WTC11 (cell line): ENCODE data around the gene OSBPL9. TPM values are rescaled to one million over a fixed set of nuclear protein-coding genes. Genes with fewer than 3 reads are reported as not detected.

Source experiments
- ATAC-seq: fragments of 200-7000 bp; cut with Tn5 transposase; 2 replicates; pipeline ENCODE4 v1.10.0; 2021; ENCODE audit warnings: mild to moderate bottlenecking, moderate library complexity
- CTCF ChIA-PET: fragments of 300-600 bp; sonication (Branson Sonifier 250); formaldehyde crosslinking; loops from one replicate; lab custom pipeline; 2021; ENCODE audit warnings: antibody characterized with exemption; lab: Charles Lee
- POLR2A ChIA-PET: fragments of 350-600 bp; sonication (Branson Sonifier 250); formaldehyde crosslinking; loops from one replicate; lab custom pipeline; 2021; ENCODE audit warnings: antibody characterized with exemption; lab: Charles Lee
- DNase-seq: peaks from one replicate; pipeline ENCODE4 v3.0.0; 2021; ENCODE audit warnings: low spot score
- H3K27ac Mint-ChIP-seq: 2 replicates; pipeline ENCODE4 v1.8.0; 2021; ENCODE audit warnings: mixed read lengths
- H3K27me3 Mint-ChIP-seq: 2 replicates; pipeline ENCODE4 v1.8.0; 2021; ENCODE audit warnings: low read depth, mild to moderate bottlenecking, moderate library complexity, mixed read lengths
- H3K36me3 Mint-ChIP-seq: 2 replicates; pipeline ENCODE4 v1.8.0; 2021; ENCODE audit warnings: mixed read lengths
- H3K4me1 Mint-ChIP-seq: 2 replicates; pipeline ENCODE4 v1.8.0; 2022; ENCODE audit warnings: mixed read lengths
- H3K4me3 Mint-ChIP-seq: 2 replicates; pipeline ENCODE4 v1.8.0; 2021; ENCODE audit warnings: mild to moderate bottlenecking, moderate library complexity, mixed read lengths
- H3K9me3 Mint-ChIP-seq: 2 replicates; pipeline ENCODE4 v1.8.0; 2021; ENCODE audit warnings: mixed read lengths
- ARID4B ChIP-seq: sonication (generic); formaldehyde crosslinking; IDR thresholded peaks from 2 replicates; pipeline ENCODE4 v1.8.0; 2023; ENCODE audit warnings: missing genetic modification reagents, mild to moderate bottlenecking, borderline replicate concordance
- CBFB ChIP-seq: sonication (generic); formaldehyde crosslinking; IDR thresholded peaks from 2 replicates; pipeline ENCODE4 v1.8.1; 2022; ENCODE audit warnings: mild to moderate bottlenecking, low read depth, missing genetic modification reagents
- CREM ChIP-seq: sonication (generic); formaldehyde crosslinking; IDR thresholded peaks from 2 replicates; pipeline ENCODE4 v1.8.1; 2022; ENCODE audit warnings: mild to moderate bottlenecking, missing genetic modification reagents, moderate library complexity
- ELF4 ChIP-seq: sonication (generic); formaldehyde crosslinking; IDR thresholded peaks from 2 replicates; pipeline ENCODE4 v1.8.1; 2022; ENCODE audit warnings: low read depth, mild to moderate bottlenecking, moderate library complexity, missing genetic modification reagents
- EMX1 ChIP-seq: fragments of 250-450 bp; sonication (Bioruptor Pico); IDR thresholded peaks from 2 replicates; pipeline ENCODE4 v1.8.0; 2021; ENCODE audit warnings: mild to moderate bottlenecking
- FOXP1 ChIP-seq: sonication (generic); formaldehyde crosslinking; IDR thresholded peaks from 2 replicates; pipeline ENCODE4 v1.8.0; 2022; ENCODE audit warnings: missing genetic modification reagents, mild to moderate bottlenecking, moderate library complexity, borderline replicate concordance
- GABPB1 ChIP-seq: sonication (generic); formaldehyde crosslinking; IDR thresholded peaks from 2 replicates; pipeline ENCODE4 v1.8.1; 2023; ENCODE audit warnings: mild to moderate bottlenecking, missing genetic modification reagents
- GTF2I ChIP-seq: fragments of 250-450 bp; sonication (Bioruptor Pico); conservative IDR thresholded peaks from 2 replicates; pipeline ENCODE4 v1.4.0; 2021; ENCODE audit warnings: mild to moderate bottlenecking
- KAT7 ChIP-seq: sonication (generic); formaldehyde crosslinking; IDR thresholded peaks from 2 replicates; pipeline ENCODE4 v1.8.1; 2023; ENCODE audit warnings: missing genetic modification reagents, mild to moderate bottlenecking, borderline replicate concordance
- NFYB ChIP-seq: sonication (generic); formaldehyde crosslinking; conservative IDR thresholded peaks from 2 replicates; pipeline ENCODE4 v1.8.0; 2022; ENCODE audit warnings: low read depth, missing genetic modification reagents
- RELA ChIP-seq: sonication (generic); formaldehyde crosslinking; IDR thresholded peaks from 2 replicates; pipeline ENCODE4 v1.8.1; 2022; ENCODE audit warnings: missing genetic modification reagents, mild to moderate bottlenecking, borderline replicate concordance
- SOX15 ChIP-seq: fragments of 250-450 bp; sonication (Bioruptor Pico); IDR thresholded peaks from 2 replicates; pipeline ENCODE4 v1.9.0; 2021; ENCODE audit warnings: mild to moderate bottlenecking
- STAT6 ChIP-seq: sonication (generic); formaldehyde crosslinking; conservative IDR thresholded peaks from 2 replicates; pipeline ENCODE4 v1.8.1; 2023; ENCODE audit warnings: mild to moderate bottlenecking, low read depth, missing genetic modification reagents, moderate library complexity
- TEAD4 ChIP-seq: sonication (generic); formaldehyde crosslinking; IDR thresholded peaks from 2 replicates; pipeline ENCODE4 v1.8.0; 2022; ENCODE audit warnings: mild to moderate bottlenecking, missing genetic modification reagents
- ZBTB21 ChIP-seq: sonication (generic); formaldehyde crosslinking; IDR thresholded peaks from 2 replicates; pipeline ENCODE4 v1.8.1; 2023; ENCODE audit warnings: mild to moderate bottlenecking, missing genetic modification reagents, borderline replicate concordance
- ZNF396 ChIP-seq: fragments of 250-450 bp; sonication (Bioruptor Pico); IDR thresholded peaks from 2 replicates; pipeline ENCODE4 v1.8.0; 2021; ENCODE audit warnings: mild to moderate bottlenecking, moderate library complexity, borderline replicate concordance
- ZSCAN18 ChIP-seq: fragments of 250-450 bp; sonication (Bioruptor Pico); IDR thresholded peaks from 2 replicates; pipeline ENCODE4 v2.1.2; 2022; ENCODE audit warnings: mild to moderate bottlenecking, moderate library complexity
- total RNA-seq: library from RNA; stranded (reverse); gene quantifications from 3 replicates; pipeline ENCODE4 v1.2.3, GENCODE V29; 2021
- TF ChIP-seq, protein P1 (sequence below): sonication (generic); formaldehyde crosslinking; IDR thresholded peaks from 2 replicates; pipeline ENCODE4 v1.8.1; 2023; ENCODE audit warnings: mild to moderate bottlenecking, missing genetic modification reagents, moderate library complexity
- TF ChIP-seq, protein P2 (sequence below): sonication (generic); formaldehyde crosslinking; IDR thresholded peaks from 2 replicates; pipeline ENCODE4 v1.8.1; 2022; ENCODE audit warnings: missing genetic modification reagents, borderline replicate concordance

OSBPL9 gene
- total RNA-seq, 1 experiment from 2014 or later, result 55.6 TPM

DNA sequence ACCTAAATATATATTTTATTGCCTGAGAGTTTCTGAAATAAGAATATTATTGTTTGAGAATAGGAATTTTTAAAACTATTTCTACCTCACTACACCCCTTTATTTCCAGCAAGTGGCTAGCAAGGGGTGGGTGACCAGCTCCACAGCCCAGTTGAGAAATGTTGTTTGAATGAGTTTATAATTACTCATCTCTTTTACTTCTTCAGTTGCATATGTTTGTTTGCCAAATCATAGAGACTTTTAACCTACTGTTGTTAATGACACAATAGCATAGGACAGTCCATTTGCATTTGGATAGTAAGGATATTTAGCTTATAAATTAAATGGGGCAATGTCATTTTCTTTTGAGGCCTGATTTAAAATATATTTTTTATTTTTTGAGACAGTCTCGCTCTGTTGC lies 133.8 kb downstream of the OSBPL9 start:
- no peaks in the 10 kb centered on the region for H3K9me3 Mint-ChIP-seq
- no peak for ATAC-seq
- POLR2A ChIA-PET, result no interaction called here

GRCh38 chr1:51752073-51752948 lies 135.4 kb downstream of the OSBPL9 start:
- Mint-ChIP-seq H3K36me3 (peaks cover 11% of the 10 kb centered on the region), H3K27me3 (no peaks in the 10 kb centered on the region), H3K9me3 (no peaks in the 10 kb centered on the region), H3K4me3 (no peak overlapping the region), H3K4me1 (no peaks in the 10 kb centered on the region), H3K27ac (no peak overlapping the region)
- POLR2A ChIA-PET, result no interaction called here
- DNase-seq (no peak), ATAC-seq (peak; percentile 38; the same call in 1 of the 2 replicates)
- TF ChIP-seq ELF4 (CRISPR knock-in tag) (no peak), FOXP1 (no peak), EMX1 (CRISPR knock-in tag) (no peak), CREM (CRISPR knock-in tag) (no peak), SOX15 (CRISPR knock-in tag) (no peak), TEAD4 (CRISPR knock-in tag) (no peak)
- CTCF ChIA-PET, result interaction anchor here (0.6 to 1.6 kb wide), 3 partner anchors 10 to 17 kb away, joined by 3 to 7 read pairs (median 6); no protein-coding TSS in a partner anchor

More for the DNA sequence above, 133.8 kb downstream of the OSBPL9 start:
- CTCF ChIA-PET, result interaction anchor here (1.6 kb wide), 2 partner anchors 17 to 19 kb away, joined by 6 to 7 read pairs; no protein-coding TSS in a partner anchor
- no peak overlapping the region for H3K27ac Mint-ChIP-seq
- DNase-seq, result no peak
- no peak overlapping the region for H3K4me3 Mint-ChIP-seq
- H3K36me3 Mint-ChIP-seq, result peaks cover 21% of the 10 kb centered on the region
- no peak for TF ChIP-seq ARID4B (CRISPR knock-in tag)
- TF ChIP-seq KAT7 (CRISPR knock-in tag), result no peak
- TF ChIP-seq, protein P1, sequence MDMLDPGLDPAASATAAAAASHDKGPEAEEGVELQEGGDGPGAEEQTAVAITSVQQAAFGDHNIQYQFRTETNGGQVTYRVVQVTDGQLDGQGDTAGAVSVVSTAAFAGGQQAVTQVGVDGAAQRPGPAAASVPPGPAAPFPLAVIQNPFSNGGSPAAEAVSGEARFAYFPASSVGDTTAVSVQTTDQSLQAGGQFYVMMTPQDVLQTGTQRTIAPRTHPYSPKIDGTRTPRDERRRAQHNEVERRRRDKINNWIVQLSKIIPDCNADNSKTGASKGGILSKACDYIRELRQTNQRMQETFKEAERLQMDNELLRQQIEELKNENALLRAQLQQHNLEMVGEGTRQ, result no peak
- TF ChIP-seq ZNF396, result no peak
- TF ChIP-seq GTF2I (CRISPR knock-in tag), result no peak
- TF ChIP-seq GABPB1 (CRISPR knock-in tag), result no peak
- TF ChIP-seq, all 79 proteins: peak for 0
- Mint-ChIP-seq H3K4me1 (no peaks in the 10 kb centered on the region), H3K27me3 (no peaks in the 10 kb centered on the region)

DNA sequence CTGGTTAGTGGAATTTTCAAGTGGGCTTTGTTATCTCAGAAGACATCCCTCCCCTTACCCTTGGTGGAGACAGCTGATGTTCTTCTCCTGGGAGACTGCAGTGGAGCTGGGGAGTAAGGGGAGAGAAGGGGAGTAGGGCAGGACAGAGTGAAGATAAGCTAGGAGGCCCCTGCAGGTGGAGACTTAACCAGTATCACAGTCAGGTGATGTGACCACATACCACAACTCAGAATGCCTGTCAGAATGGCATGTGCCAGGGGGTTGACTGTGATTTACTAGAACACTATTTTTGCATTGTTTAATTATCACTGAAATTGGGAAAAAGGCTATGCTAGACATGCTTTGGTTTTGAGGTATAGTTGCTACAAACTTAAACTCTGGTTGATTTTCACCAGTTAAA lies 137.1 kb downstream of the OSBPL9 start:
- ChIA-PET POLR2A (no interaction called here), CTCF (interaction anchor here (0.6 to 1.2 kb wide), 3 partner anchors 15 to 145 kb away, joined by 3 to 6 read pairs (median 5); no protein-coding TSS in a partner anchor)
- Mint-ChIP-seq H3K9me3 (no peaks in the 10 kb centered on the region), H3K4me1 (no peaks in the 10 kb centered on the region), H3K4me3 (no peak overlapping the region), H3K27ac (no peak overlapping the region), H3K36me3 (peaks cover 6% of the 10 kb centered on the region), H3K27me3 (no peaks in the 10 kb centered on the region)
- ATAC-seq (peak; percentile 69), DNase-seq (no peak)
- TF ChIP-seq RELA (no peak), STAT6 (CRISPR knock-in tag) (no peak), ZBTB21 (CRISPR knock-in tag) (no peak), SOX15 (CRISPR knock-in tag) (no peak), ZSCAN18 (CRISPR knock-in tag) (no peak), NFYB (CRISPR knock-in tag) (no peak), CREM (CRISPR knock-in tag) (no peak), CBFB (CRISPR knock-in tag) (no peak), GABPB1 (CRISPR knock-in tag) (no peak), KAT7 (CRISPR knock-in tag) (no peak)
- TF ChIP-seq, protein P2, sequence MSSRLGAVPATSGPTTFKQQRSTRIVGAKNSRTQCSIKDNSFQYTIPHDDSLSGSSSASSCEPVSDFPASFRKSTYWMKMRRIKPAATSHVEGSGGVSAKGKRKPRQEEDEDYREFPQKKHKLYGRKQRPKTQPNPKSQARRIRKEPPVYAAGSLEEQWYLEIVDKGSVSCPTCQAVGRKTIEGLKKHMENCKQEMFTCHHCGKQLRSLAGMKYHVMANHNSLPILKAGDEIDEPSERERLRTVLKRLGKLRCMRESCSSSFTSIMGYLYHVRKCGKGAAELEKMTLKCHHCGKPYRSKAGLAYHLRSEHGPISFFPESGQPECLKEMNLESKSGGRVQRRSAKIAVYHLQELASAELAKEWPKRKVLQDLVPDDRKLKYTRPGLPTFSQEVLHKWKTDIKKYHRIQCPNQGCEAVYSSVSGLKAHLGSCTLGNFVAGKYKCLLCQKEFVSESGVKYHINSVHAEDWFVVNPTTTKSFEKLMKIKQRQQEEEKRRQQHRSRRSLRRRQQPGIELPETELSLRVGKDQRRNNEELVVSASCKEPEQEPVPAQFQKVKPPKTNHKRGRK (CRISPR knock-in tag), result no peak
